Uterus (tissue), 4 donors: ENCODE data around the gene FAM110A. TPM values are rescaled to one million over a fixed set of nuclear protein-coding genes. Genes with fewer than 3 reads are reported as not detected.

Experiments
- DNase-seq, 2 donors: peaks; one replicate each; pipeline ENCODE4 v3.0.0-alpha.2; 2019 to 2020
- H3K27ac ChIP-seq, 2 donors: fragments of 200-600 bp; sonication (generic); 1 replicate in 1 of 2; 2 replicates in 1 of 2; pipeline ENCODE4 v1.5.1; 2016 to 2018
- H3K27me3 ChIP-seq, 2 donors: fragments of 200-600 bp; sonication (generic); one replicate each; pipeline ENCODE4 v1.5.1; 2018 to 2019; ENCODE audit warnings: control low read depth in 1 of 2
- H3K36me3 ChIP-seq, 2 donors: fragments of 200-600 bp; sonication (generic); one replicate each; pipeline ENCODE4 v1.5.1; 2019; ENCODE audit warnings: control low read depth in 1 of 2
- H3K4me1 ChIP-seq, 2 donors: fragments of 200-600 bp; sonication (generic); one replicate each; pipeline ENCODE4 v1.5.1; 2018 to 2019; ENCODE audit warnings: control low read depth in 1 of 2
- H3K4me3 ChIP-seq, 2 donors: fragments of 200-600 bp; sonication (generic); 1 replicate in 1 of 2; 2 replicates in 1 of 2; pipeline ENCODE4 v1.5.1; 2018 to 2019; ENCODE audit warnings: mild to moderate bottlenecking in 1 of 2
- H3K9me3 ChIP-seq, 2 donors: fragments of 200-600 bp; sonication (generic); one replicate each; pipeline ENCODE4 v1.5.1; 2019; ENCODE audit warnings: control low read depth in 1 of 2
- CTCF ChIP-seq, 4 experiments: fragments of 200-600 bp in 2 of 4; fragments of 450-650 bp in 2 of 4; sonication (generic) in 2 of 4; IDR thresholded peaks; one replicate each; pipeline ENCODE4 v1.5.1; 2016 to 2019; ENCODE audit warnings: antibody characterized with exemption in 4 of 4, mild to moderate bottlenecking in 2 of 4, moderate library complexity in 1 of 4
- POLR2A ChIP-seq, 2 donors: fragments of 450-650 bp; IDR thresholded peaks; one replicate each; pipeline ENCODE4 v1.6.1; 2016; ENCODE audit warnings: antibody characterized with exemption in 2 of 2, mild to moderate bottlenecking in 1 of 2, moderate library complexity in 1 of 2
- intact Hi-C: fragments of 100-400 bp; cut with DNase I; formaldehyde crosslinking; loops from one replicate; pipeline ENCODE4 v1.15.1; 2023; ENCODE audit warnings: low total_unique reads
- total RNA-seq, 4 donors: library from RNA; depleted of rRNA in 3 of 4; stranded (reverse); fragments of >200 nt in 3 of 4; gene quantifications; one replicate each; pipeline versions ENCODE4 v1.1.0 to v1.2.4, GENCODE V29; 2014 to 2023
- donor health status: DM: yes; HTN: yes; CAD: no.

FAM110A gene
- total RNA-seq, 4 donors from 2014 or later = 0.59 to 6.2 (median 4.0) TPM

GRCh38 chr20:844473-845225 is 11.1 kb downstream of the FAM110A start:
- Histone ChIP-seq H3K27ac (no peak overlapping the region), H3K36me3 (no peaks in the 10 kb centered on the region), H3K9me3 (no peaks in the 10 kb centered on the region), H3K4me1 (peaks cover 0 to 14% of the 10 kb centered on the region in 2 donors), H3K4me3 (peak overlapping the region; percentile 19 to 30), H3K27me3 (no peaks in the 10 kb centered on the region)
- DNase-seq = peak; percentile 85 to 91
- intact Hi-C loops = no loop called here
- TF ChIP-seq POLR2A (IDR thresholded peaks at IDR 0.05) (no peak), CTCF (IDR thresholded peaks at IDR 0.05) (no peak)

GRCh38 chr20:845226-845868 is 11.8 kb downstream of the FAM110A start:
- H3K27ac ChIP-seq = no peak overlapping the region
- DNase-seq = no peak
- H3K36me3 ChIP-seq = no peaks in the 10 kb centered on the region
- H3K9me3 ChIP-seq = no peaks in the 10 kb centered on the region
- intact Hi-C loops = no loop called here
- no peak overlapping the region for H3K4me3 ChIP-seq
- H3K4me1 ChIP-seq = peaks cover 0 to 14% of the 10 kb centered on the region in 2 donors
- H3K27me3 ChIP-seq = no peaks in the 10 kb centered on the region
- TF ChIP-seq POLR2A (IDR thresholded peaks at IDR 0.05) (no peak), CTCF (IDR thresholded peaks at IDR 0.05) (no peak)

- TF ChIP-seq CTCF (IDR thresholded peaks at IDR 0.05) = no peak
- TF ChIP-seq POLR2A (IDR thresholded peaks at IDR 0.05) = no peak
- Histone ChIP-seq H3K36me3 (no peaks in the 10 kb centered on the region), H3K4me1 (peaks cover 0 to 10% of the 10 kb centered on the region in 2 donors), H3K27ac (no peak overlapping the region), H3K4me3 (no peak overlapping the region), H3K9me3 (no peaks in the 10 kb centered on the region), H3K27me3 (no peaks in the 10 kb centered on the region)
- intact Hi-C loops = no loop called here
- no peak for DNase-seq
Observed at GRCh38 chr20:845941-846893, 12.7 kb downstream of the FAM110A start.

- intact Hi-C loops = no loop called here
- Histone ChIP-seq H3K36me3 (no peaks in the 10 kb centered on the region), H3K4me1 (peaks cover 0 to 8% of the 10 kb centered on the region in 2 donors), H3K4me3 (no peak overlapping the region), H3K27ac (no peak overlapping the region), H3K27me3 (no peaks in the 10 kb centered on the region), H3K9me3 (no peaks in the 10 kb centered on the region)
- no peak for TF ChIP-seq POLR2A (IDR thresholded peaks at IDR 0.05)
- TF ChIP-seq CTCF (IDR thresholded peaks at IDR 0.05) = no peak
- DNase-seq = no peak
Observed at GRCh38 chr20:846894-847278, 13.4 kb downstream of the FAM110A start.
